ENCODE data around the gene FAM124A. TPM values are rescaled to one million over a fixed set of nuclear protein-coding genes. Genes with fewer than 3 reads are reported as not detected.

FAM124A gene
- total RNA-seq, 1 donor from 2014 or later, result 0.72 TPM

- no peak for ATAC-seq
Observed at GRCh38 chr13:51244637-51245405, 22.6 kb downstream of the FAM124A start.

GRCh38 chr13:51245583-51245982, 23.4 kb downstream of the FAM124A start:
- ATAC-seq, result no peak

GRCh38 chr13:51246025-51246417, 23.8 kb downstream of the FAM124A start:
- ATAC-seq, result no peak

- no peak for ATAC-seq
Observed at GRCh38 chr13:51246418-51247277, 24.4 kb downstream of the FAM124A start.

- no peak for ATAC-seq
Observed at GRCh38 chr13:51249255-51249654, 27.1 kb downstream of the FAM124A start.

GRCh38 chr13:51249770-51250741, 27.9 kb downstream of the FAM124A start:
- ATAC-seq, result no peak

GRCh38 chr13:51251480-51251879, 29.3 kb downstream of the FAM124A start:
- ATAC-seq, result no peak

GRCh38 chr13:51252954-51253532, 30.8 kb downstream of the FAM124A start:
- no peak for ATAC-seq

- no peak for ATAC-seq
Observed at GRCh38 chr13:51255556-51255955, 33.4 kb downstream of the FAM124A start.

- no peak for ATAC-seq
Observed at GRCh38 chr13:51257187-51257586, 35.0 kb downstream of the FAM124A start.

- no peak for ATAC-seq
Observed at GRCh38 chr13:51258612-51259548, 36.7 kb downstream of the FAM124A start.

GRCh38 chr13:51260154-51260553, 38.0 kb downstream of the FAM124A start:
- no peak for ATAC-seq

GRCh38 chr13:51261610-51262249, 39.5 kb downstream of the FAM124A start:
- ATAC-seq, result no peak

- ATAC-seq, result no peak
Observed at GRCh38 chr13:51262501-51263211, 40.5 kb downstream of the FAM124A start.

- ATAC-seq, result no peak
Observed at GRCh38 chr13:51266642-51267041, 44.4 kb downstream of the FAM124A start.

GRCh38 chr13:51267622-51268021, 45.4 kb downstream of the FAM124A start:
- no peak for ATAC-seq

- no peak for ATAC-seq
Observed at GRCh38 chr13:51269039-51269438, 46.8 kb downstream of the FAM124A start.

GRCh38 chr13:51270623-51271415, 48.6 kb downstream of the FAM124A start:
- ATAC-seq, result no peak

GRCh38 chr13:51271528-51272085, 49.4 kb downstream of the FAM124A start:
- ATAC-seq, result no peak
